IMR-90 (cell line): ENCODE results near the gene INO80. TPM values are rescaled to one million over a fixed set of nuclear protein-coding genes. Genes with fewer than 3 reads are reported as not detected.
A peak's percentile ranks its signal among the peaks of the same experiment; 100 is the strongest.

ENCODE experiments used
- ATAC-seq: fragments of 200-7000 bp; cut with Tn5 transposase; 2 replicates; pipeline ENCODE4 v1.9.1; 2020; ENCODE audit warnings: low read depth, mild to moderate bottlenecking, moderate library complexity
- BruUV-seq: library from RNA; stranded (reverse); fragments of 400-500 nt; replicated peaks from 2 replicates; lab custom pipeline; 2021; lab: Mats Ljungman, UMichigan
- CTCF ChIA-PET: fragments of 300-600 bp; formaldehyde crosslinking; extraction: SDS; loops from one replicate; lab custom pipeline; 2021; ENCODE audit warnings: antibody characterized with exemption; lab: Yijun Ruan, JAX
- POLR2A ChIA-PET: fragments of 300-600 bp; sonication (Branson Sonifier 250); formaldehyde crosslinking; loops from one replicate; lab custom pipeline; 2022; ENCODE audit warnings: antibody characterized with exemption; ENCODE audit not compliant: unreplicated experiment; lab: Charles Lee
- DNase-seq: peaks from one replicate; pipeline ENCODE4 v3.0.0; 2013
- H2AFZ ChIP-seq: replicated peaks from 2 replicates; pipeline ENCODE3; 2013; ENCODE audit warnings: low read length, mild to moderate bottlenecking; ENCODE audit not compliant: poor library complexity
- H2AK5ac ChIP-seq: 2 replicates; pipeline ENCODE4 v1.6.1; 2013; ENCODE audit warnings: low read depth, low read length, inconsistent platforms
- H2AK9ac ChIP-seq: replicated peaks from 2 replicates; pipeline ENCODE3; 2013; ENCODE audit warnings: mild to moderate bottlenecking, low read depth, low read length, moderate library complexity; ENCODE audit not compliant: poor library complexity
- H2BK120ac ChIP-seq: 2 replicates; pipeline ENCODE4 v1.6.1; 2013; ENCODE audit warnings: low read depth, low read length, inconsistent platforms
- H2BK15ac ChIP-seq: 3 replicates; pipeline ENCODE4 v1.6.1; 2013; ENCODE audit warnings: low read depth, low read length, inconsistent platforms
- H2BK20ac ChIP-seq: 2 replicates; pipeline ENCODE4 v1.6.1; 2013; ENCODE audit warnings: low read depth, mild to moderate bottlenecking, inconsistent platforms, low read length, moderate library complexity
- H2BK5ac ChIP-seq: 2 replicates; pipeline ENCODE4 v1.6.1; 2013; ENCODE audit warnings: mild to moderate bottlenecking, low read depth, low read length, inconsistent platforms; ENCODE audit not compliant: poor library complexity, severe bottlenecking
- H3K14ac ChIP-seq: replicated peaks from 2 replicates; pipeline ENCODE4 v1.6.1; 2013; ENCODE audit warnings: low read depth, low read length, inconsistent platforms
- H3K18ac ChIP-seq: 2 replicates; pipeline ENCODE4 v1.6.1; 2013; ENCODE audit warnings: low read depth, low read length, control low read depth
- H3K23ac ChIP-seq: 2 replicates; pipeline ENCODE4 v1.6.1; 2013; ENCODE audit warnings: low read depth, low read length, inconsistent platforms
- H3K27ac ChIP-seq: 2 replicates; pipeline ENCODE4 v1.5.1; 2013; ENCODE audit warnings: mild to moderate bottlenecking, control low read depth, low read length; ENCODE audit not compliant: insufficient read depth
- H3K27me3 ChIP-seq: 2 replicates; pipeline ENCODE4 v1.6.1; 2013; ENCODE audit warnings: low read length; ENCODE audit not compliant: control insufficient read depth, insufficient read depth
- H3K36me3 ChIP-seq: 2 replicates; pipeline ENCODE4 v1.6.1; 2013; ENCODE audit warnings: low read length, mixed read lengths; ENCODE audit not compliant: control insufficient read depth, insufficient read depth
- H3K4ac ChIP-seq: 2 replicates; pipeline ENCODE4 v1.6.1; 2013; ENCODE audit warnings: low read depth, low read length, inconsistent platforms
- H3K4me1 ChIP-seq: 2 replicates; pipeline ENCODE4 v1.6.1; 2013; ENCODE audit warnings: low read length, mixed read lengths; ENCODE audit not compliant: control insufficient read depth, insufficient read depth
- H3K4me2 ChIP-seq: 2 replicates; pipeline ENCODE4 v1.6.1; 2013; ENCODE audit warnings: low read depth, mild to moderate bottlenecking, control low read depth, low read length, moderate library complexity
- H3K4me3 ChIP-seq: 2 replicates; pipeline ENCODE4 v1.5.1; 2013; ENCODE audit warnings: low read depth, mild to moderate bottlenecking, control low read depth, low read length, moderate library complexity; ENCODE audit not compliant: insufficient read depth
- H3K56ac ChIP-seq: 2 replicates; pipeline ENCODE4 v1.6.1; 2013; ENCODE audit warnings: low read length, inconsistent platforms; ENCODE audit not compliant: insufficient read depth; ENCODE audit errors: extremely low read depth
- H3K79me1 ChIP-seq, 2 experiments: 2 replicates each; pipeline ENCODE4 v1.6.1; 2013; ENCODE audit warnings: low read length in 2 of 2, inconsistent platforms in 1 of 2, low read depth in 1 of 2
- H3K9ac ChIP-seq: 2 replicates; pipeline ENCODE4 v1.6.1; 2013; ENCODE audit warnings: low read depth, low read length, control low read depth
- H3K9me1 ChIP-seq: 2 replicates; pipeline ENCODE4 v1.6.1; 2013; ENCODE audit warnings: low read length, inconsistent platforms; ENCODE audit not compliant: insufficient read depth
- H3K9me3 ChIP-seq: 2 replicates; pipeline ENCODE4 v1.6.1; 2013; ENCODE audit warnings: low read length; ENCODE audit not compliant: control insufficient read depth, insufficient read depth
- H4K20me1 ChIP-seq: 2 replicates; pipeline ENCODE4 v1.6.1; 2013; ENCODE audit warnings: low read length, inconsistent platforms; ENCODE audit not compliant: insufficient read depth
- H4K5ac ChIP-seq: 2 replicates; pipeline ENCODE4 v1.6.1; 2013; ENCODE audit warnings: mild to moderate bottlenecking, low read depth, low read length, control low read depth
- H4K8ac ChIP-seq, 2 experiments: 2 replicates each; pipeline ENCODE4 v1.6.1; 2013; ENCODE audit warnings: low read depth in 2 of 2, low read length in 2 of 2, control low read depth in 1 of 2, inconsistent platforms in 1 of 2
- H4K91ac ChIP-seq: 2 replicates; pipeline ENCODE4 v1.6.1; 2013; ENCODE audit warnings: low read depth, low read length, inconsistent platforms; ENCODE audit not compliant: insufficient read depth
- CEBPB ChIP-seq: IDR thresholded peaks from 2 replicates; pipeline ENCODE4 v1.6.1; 2012; ENCODE audit warnings: low read depth, low read length, improper control_type of control experiment
- WGBS, 2 experiments: methylation state at CpG; one replicate each; pipeline versions ENCODE4 v1.1.5 to v1.1.7; 2013; ENCODE audit warnings: missing lambda C conversion rate in 2 of 2; ENCODE audit not compliant: insufficient read length in 1 of 2; ENCODE audit errors: extremely low coverage in 2 of 2; 5-methylcytosine and 5-hydroxymethylcytosine counted together
- dilution Hi-C: fragments of 300-500 bp; cut with HindIII; formaldehyde crosslinking; loops from one replicate; pipeline ENCODE4 v1.14.3; 2018; ENCODE audit warnings: low sequenced_read_pairs; ENCODE audit not compliant: unreplicated experiment
- in situ Hi-C: fragments of 300-500 bp; cut with MboI; formaldehyde crosslinking; loops from 3 replicates; pipeline ENCODE4 v1.14.3; 2019; ENCODE audit warnings: low sequenced_read_pairs, inconsistent platforms, mixed read lengths
- intact Hi-C: fragments of 100-400 bp; cut with micrococcal nuclease; formaldehyde crosslinking; loops from 2 replicates; pipeline ENCODE4 v1.10.0; 2022
- polyA plus RNA-seq, 3 experiments: library from polyadenylated mRNA; depleted of rRNA; stranded (reverse); fragments of >200 nt; gene quantifications; 2 replicates each; pipeline ENCODE4 v1.2.3, GENCODE V29; 2012; ENCODE audit warnings: low replicate concordance in 1 of 3
- total RNA-seq: library from RNA; depleted of rRNA; stranded (reverse); fragments of >200 nt; gene quantifications from 2 replicates; pipeline ENCODE4 v1.2.3, GENCODE V29; 2012

Gene INO80
- total and polyA plus RNA-seq, 2 of the 4 experiments (the other 2 are of a cell fraction): 6.0 to 13.3 TPM

- Histone ChIP-seq H3K4me2 (no peak overlapping the region), H3K9me3 (no peaks in the 10 kb centered on the region), H3K4me3 (no peak overlapping the region), H3K27me3 (no peaks in the 10 kb centered on the region), H3K18ac (no peak overlapping the region), H2BK120ac (no peak overlapping the region), H4K5ac (no peak overlapping the region), H3K4me1 (peaks cover 12% of the 10 kb centered on the region), H2BK20ac (no peak overlapping the region), H4K91ac (peak overlapping the region; percentile 19; the same call in 1 of the 2 replicates), H3K4ac (no peak overlapping the region; the same call in 1 of the 2 replicates), H4K20me1 (no peaks in the 10 kb centered on the region), H2AK5ac (peak overlapping the region; percentile 77), H2BK5ac (no peak overlapping the region), H3K36me3 (no peaks in the 10 kb centered on the region), H3K56ac (no peak overlapping the region), H4K8ac (no peak overlapping the region), H3K27ac (no peak overlapping the region), H2AK9ac (no peak overlapping the region), H2AFZ (peak overlapping the region; percentile 54), H3K14ac (no peak overlapping the region), H3K79me1 (no peaks in the 10 kb centered on the region), H3K9me1 (peaks cover 7% of the 10 kb centered on the region), H3K23ac (no peak overlapping the region), H3K9ac (no peak overlapping the region), H2BK15ac (no peak overlapping the region)
- intact Hi-C loops: no loop called here
- dilution Hi-C loops: no loop called here
- no peak for TF ChIP-seq CEBPB
- WGBS, 2 experiments: no CpG with 5 or more reads among the region's 8 CpGs
- CTCF ChIA-PET: interaction anchor here (1.0 kb wide), 1 partner anchor 50 kb away, joined by 3 read pairs; no protein-coding TSS in a partner anchor
- no TSS peak for BruUV-seq
- in situ Hi-C loops: no loop called here
- no peak for DNase-seq
- POLR2A ChIA-PET: no interaction called here
- ATAC-seq: no peak
Measured at GRCh38 chr15:40969363-40969762, 146.7 kb downstream of the INO80 start.
